ENCODE measurements around the gene CFAP100.

The CFAP100 gene

GRCh38 chr3:126484662-126485061 is 90.0 kb downstream of the CFAP100 start:
- no peak for DNase-seq (ENCODE audit: low read depth)
- TF ChIP-seq CTCF (IDR thresholded peaks at IDR 0.05; ENCODE audit: low read depth, low read length, missing control alignments) = no peak
- H3K4me3 ChIP-seq (ENCODE audit: low read depth, low read length) = no peak overlapping the region

GRCh38 chr3:126485176-126485897 is 90.6 kb downstream of the CFAP100 start:
- no peak for DNase-seq (ENCODE audit: low read depth)
- no peak for TF ChIP-seq CTCF (IDR thresholded peaks at IDR 0.05; ENCODE audit: low read depth, low read length, missing control alignments)
- H3K4me3 ChIP-seq (ENCODE audit: low read depth, low read length) = no peak overlapping the region

- no peak for DNase-seq (ENCODE audit: low read depth)
- no peak overlapping the region for H3K4me3 ChIP-seq (ENCODE audit: low read depth, low read length)
- TF ChIP-seq CTCF (IDR thresholded peaks at IDR 0.05; ENCODE audit: low read depth, low read length, missing control alignments) = no peak
These were observed 91.2 kb downstream of the CFAP100 start for GRCh38 chr3:126485956-126486355.

Data from GM12864 (cell line).